HG02885 (cell line): ENCODE data around the gene KDM4F.

Experiments used
- ATAC-seq: cut with Tn5 transposase; IDR thresholded peaks from one replicate; pipeline ENCODE4 v1.9.1; 2021; ENCODE audit warnings: mild to moderate bottlenecking; ENCODE audit not compliant: unreplicated experiment, poor library complexity

Gene KDM4F

DNA sequence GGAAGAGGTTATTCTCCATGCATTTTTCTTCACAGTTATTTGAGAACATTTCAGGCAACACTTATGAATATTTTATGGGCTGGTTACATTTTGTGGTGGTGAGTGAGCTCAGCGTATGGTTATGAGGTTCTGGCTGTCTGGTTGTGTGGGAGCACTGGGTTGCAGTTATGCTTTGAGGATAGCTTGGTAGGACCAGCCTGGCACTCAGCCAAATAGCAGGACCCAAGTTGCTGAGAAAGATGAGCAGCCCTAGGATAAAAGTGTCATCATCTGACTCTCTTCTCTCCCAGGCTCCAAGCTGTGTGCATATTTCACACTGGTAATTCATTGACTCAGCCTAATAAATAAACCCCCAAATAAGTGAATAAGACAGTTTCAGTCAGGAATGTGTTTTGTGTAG is 9.4 kb downstream of the KDM4F start:
- no peak for ATAC-seq

DNA sequence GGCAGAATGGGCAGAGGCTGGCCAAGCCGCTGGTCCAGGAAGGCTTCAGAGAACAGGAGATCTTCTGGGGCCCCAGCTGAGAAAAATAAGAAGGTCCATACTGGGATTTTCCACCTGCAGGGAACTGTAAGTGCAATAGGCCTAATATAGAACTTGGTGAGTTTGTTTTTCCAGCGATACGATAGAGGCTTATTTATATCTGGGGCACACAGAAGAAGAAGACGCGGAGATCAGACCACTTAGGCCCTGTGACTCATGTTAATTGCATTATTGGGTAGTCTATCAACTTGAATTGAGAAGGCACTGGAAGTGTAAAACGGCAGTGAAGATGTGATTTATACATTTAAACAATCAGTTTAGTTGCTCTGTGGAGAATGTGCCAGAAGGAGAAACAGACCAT is 9.8 kb downstream of the KDM4F start:
- ATAC-seq = no peak

DNA sequence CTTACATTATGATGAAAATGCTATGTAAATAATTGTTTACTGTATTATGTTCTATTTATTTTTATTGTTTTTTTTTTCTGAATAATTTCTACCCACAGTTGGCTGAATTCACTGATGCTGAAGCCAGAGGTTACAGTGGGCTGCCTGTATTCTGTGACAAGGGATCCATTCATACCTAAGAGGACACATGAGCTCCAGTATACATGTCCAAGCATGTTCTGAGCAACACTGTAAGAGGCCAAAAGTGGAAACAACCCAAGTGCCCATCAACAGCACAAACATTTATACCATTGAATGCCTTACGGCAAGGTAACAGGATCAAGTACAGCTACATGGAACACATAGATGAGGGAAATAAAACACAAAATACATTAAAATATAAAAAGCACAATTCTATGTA is 16.1 kb downstream of the KDM4F start:
- ATAC-seq = no peak

DNA sequence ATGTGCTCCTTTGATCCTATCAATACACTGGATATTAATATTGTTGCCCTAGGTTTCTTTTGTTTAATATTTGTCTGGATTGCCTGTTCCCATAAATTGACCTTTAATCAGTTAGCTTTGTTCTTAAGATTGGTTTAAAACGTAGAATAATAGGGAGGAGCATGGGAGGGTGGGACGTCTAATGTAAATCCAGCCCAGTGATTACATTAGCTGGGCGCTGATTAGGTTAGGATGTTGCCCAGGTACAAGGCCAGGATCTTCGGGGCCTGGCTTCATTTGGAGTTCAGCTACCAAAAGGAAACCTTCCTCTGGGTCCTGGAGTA is 17.5 kb downstream of the KDM4F start, which contains the start of gene SRSF8:
Gene SRSF8, plus strand, starts transcription at position 204 of the 323 bp plus-strand sequence. CDS start 308 bp downstream, outside the sequence.
- ATAC-seq = peak; percentile 44

DNA sequence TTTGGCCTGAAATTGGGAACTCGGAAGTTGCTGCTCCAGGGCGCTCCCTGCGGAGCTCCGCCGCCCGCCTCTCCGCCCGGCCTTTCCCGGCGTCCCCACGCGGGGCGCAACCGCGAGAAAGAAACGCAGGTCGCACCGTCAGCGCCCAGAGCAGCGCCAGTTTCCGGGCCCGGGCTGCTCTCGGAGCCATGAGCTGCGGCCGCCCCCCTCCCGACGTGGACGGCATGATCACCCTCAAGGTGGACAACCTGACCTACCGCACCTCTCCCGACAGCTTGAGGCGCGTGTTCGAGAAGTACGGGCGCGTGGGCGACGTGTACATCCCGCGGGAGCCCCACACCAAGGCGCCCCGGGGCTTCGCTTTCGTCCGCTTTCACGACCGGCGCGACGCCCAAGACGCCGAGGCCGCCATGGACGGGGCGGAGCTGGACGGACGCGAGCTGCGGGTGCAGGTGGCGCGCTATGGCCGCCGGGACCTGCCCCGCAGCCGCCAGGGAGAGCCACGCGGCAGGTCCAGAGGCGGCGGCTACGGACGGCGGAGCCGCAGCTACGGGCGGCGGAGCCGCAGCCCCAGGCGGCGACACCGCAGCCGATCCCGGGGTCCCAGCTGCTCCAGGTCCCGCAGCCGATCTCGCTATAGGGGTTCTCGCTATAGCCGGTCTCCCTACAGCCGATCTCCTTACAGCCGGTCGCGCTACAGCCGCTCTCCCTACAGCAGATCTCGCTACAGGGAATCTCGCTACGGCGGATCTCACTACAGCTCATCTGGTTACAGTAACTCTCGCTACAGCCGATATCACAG is 18.0 kb downstream of the KDM4F start:
- peak; percentile 65 for ATAC-seq

DNA sequence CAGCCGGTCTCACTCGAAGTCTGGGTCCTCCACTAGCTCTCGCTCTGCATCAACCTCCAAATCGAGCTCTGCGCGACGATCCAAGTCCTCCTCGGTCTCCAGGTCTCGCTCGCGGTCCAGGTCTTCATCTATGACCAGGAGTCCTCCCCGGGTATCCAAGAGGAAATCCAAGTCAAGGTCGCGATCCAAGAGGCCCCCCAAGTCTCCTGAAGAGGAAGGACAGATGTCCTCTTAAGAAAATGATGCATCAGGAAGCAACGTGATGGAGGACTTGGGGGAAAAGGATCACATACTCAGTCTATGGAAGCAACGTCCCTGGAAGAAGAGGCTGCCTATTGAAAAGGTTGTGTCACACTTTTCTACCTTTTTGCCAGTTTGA is 18.6 kb downstream of the KDM4F start:
- ATAC-seq = no peak

DNA sequence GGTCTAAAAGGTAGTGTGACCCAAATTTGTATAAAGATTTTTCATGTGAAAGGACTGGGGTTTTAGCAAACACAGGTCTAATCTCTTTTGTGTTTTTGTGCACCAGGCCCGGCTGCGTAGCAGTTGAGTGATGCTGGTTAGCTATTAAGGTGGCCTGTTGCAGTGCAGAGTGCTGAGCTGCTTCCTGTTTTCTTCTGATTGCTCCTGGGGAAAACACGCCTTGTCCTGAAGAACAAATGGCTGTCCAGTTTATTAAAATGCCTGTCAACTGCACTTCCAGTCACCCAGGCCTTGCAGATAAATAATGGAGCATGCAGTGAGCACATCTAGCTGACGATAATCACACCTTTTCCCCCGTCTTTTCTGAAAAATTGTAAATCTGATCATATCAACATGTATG is 19.3 kb downstream of the KDM4F start:
- ATAC-seq = peak; percentile 66

DNA sequence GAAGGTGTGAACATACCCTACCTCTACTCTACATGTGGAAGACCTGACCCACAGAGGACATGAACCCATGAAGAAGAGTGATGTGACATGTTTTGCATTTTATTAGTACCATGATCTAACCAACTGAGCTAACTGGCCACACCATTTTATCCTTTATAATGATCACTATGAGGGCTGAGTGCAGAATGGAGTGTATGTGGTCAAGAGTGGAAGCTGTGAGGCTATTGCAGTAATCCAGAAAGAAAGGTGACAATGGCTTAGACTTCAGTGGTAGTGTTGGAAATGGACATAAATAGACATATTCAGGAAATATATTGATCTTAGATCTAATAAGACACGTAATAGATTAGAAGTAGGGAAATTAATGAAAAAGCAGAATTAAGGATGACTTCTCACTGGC is 21.2 kb downstream of the KDM4F start:
- no peak for ATAC-seq

DNA sequence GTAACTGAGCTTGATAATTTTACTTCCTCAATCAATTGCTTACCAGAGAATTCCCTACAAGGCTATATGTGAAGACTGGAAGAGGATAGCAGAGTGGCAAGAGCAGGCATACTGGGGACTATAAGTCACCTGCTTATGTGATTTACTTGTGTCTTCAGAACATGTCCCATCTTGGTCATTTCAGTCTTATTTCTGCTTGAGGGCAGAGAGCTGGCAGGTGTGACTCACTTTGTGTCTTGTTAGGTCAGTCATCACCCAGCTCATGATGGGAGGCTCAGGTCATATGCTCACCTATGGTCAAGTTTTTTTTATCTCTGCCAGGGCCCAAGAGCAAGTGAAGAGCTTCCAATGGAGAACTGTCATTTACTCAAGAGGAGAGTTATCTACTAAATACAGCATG is 23.7 kb downstream of the KDM4F start:
- ATAC-seq = no peak

DNA sequence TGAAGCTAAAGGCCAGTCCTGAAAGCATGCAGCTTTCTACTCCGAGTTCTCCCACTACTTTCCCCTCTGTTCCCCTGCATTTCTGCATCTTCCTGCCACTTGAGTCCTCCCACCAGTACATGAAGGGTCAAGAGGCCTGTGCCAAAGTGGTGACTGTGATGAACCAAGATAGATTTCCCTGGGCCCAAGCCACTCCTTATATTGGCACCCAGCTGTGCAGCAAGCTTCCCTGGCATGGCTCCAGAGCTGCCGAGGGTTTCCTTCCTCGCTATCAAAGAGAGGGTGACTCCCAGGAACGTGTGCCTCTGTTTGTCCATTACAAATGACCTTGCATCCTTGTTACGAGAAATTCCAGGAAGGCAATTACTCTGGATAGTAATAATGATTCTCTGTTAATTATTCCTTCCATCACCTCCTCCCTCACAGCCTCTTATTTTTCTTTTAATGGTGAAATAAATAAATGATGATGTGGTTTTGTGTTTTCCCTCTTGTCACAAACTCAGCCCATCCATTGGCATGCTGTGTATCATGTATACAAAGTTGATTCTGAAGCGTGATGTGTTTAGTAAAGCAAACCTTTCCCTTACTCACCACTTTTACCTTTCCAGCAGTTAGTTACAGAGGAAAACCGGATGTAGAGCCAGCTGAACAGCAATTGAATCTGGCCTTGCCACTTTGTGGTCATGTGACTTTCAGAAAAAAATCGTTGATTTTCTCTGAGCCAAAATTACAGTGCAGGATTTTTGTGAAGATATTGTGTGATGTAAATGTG is 25.8 kb downstream of the KDM4F start:
- ATAC-seq = no peak

DNA sequence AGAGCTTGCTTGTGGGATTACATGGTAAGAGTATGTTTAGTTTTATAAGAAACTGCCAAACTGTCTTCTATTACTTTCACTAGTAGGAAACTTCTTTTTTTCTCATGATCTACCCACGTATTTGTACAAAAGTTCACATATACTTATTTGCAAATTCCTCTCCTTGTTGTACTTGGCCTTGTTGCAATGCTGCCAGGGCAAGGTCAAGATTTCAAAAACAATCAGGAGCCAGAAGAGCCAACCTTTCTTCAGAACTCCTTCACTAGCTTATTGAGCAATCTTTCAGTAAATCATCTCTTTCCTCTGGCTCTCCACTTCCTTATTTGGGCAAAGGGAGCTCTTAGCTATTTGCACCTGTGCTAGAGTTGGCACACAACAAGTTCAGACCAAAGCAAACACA is 27.2 kb downstream of the KDM4F start:
- peak; percentile 68 for ATAC-seq

DNA sequence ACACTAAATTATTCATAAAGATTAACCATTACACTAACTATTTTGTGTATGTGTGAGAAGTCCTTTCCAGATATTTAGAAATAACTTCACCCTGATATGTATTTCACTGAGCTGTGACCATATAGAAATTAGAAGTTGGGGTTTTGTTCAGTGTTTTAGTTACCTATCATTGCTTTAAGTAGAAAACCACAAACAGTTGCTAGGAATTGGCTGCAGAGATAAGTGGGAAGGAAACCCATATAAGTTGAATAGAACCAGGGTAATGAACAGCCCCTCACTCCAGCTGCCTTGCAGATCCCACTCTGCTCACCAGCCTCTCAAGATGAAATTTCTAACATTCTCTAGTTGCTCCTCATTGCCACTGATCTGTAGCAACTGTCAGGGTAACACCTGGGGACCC is 27.8 kb downstream of the KDM4F start:
- ATAC-seq = no peak

DNA sequence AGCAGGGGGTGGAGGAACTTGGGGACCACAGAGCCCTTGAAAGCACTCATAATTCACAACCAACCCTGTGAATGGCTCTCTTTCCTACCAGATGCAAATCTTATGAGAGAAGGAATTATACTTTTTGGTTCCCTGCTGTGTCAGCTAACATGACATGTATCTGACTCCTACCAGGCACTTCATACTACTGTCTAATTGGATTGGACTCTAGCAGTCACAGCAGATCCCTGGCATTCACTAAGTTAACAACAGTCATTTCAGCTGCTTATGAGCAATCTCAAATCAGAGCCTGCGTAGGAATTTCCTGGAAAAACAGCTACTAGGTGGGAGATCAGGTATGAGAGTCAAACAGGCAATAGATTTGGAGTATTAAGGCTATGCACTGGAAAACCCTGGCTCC is 29.3 kb downstream of the KDM4F start:
- ATAC-seq = no peak

DNA sequence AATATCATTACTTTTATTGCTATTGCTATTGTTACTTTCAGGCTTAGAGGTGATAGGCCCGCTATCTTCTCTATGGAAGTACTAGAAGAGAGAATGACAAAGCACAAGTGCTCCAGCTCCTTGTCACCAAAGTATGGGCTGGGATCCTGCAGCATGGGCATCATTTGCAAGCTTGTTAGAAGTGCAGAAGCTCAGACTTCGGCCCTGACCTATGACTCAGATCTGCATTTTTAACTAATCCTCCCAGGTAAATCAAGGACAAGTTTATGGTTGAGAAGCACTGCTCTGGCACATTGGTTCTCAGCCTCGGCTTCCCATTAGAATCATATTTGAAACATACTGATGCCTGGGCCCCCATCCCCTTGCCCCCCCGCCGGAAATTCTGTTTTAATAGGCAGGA is 31.8 kb downstream of the KDM4F start:
- no peak for ATAC-seq

DNA sequence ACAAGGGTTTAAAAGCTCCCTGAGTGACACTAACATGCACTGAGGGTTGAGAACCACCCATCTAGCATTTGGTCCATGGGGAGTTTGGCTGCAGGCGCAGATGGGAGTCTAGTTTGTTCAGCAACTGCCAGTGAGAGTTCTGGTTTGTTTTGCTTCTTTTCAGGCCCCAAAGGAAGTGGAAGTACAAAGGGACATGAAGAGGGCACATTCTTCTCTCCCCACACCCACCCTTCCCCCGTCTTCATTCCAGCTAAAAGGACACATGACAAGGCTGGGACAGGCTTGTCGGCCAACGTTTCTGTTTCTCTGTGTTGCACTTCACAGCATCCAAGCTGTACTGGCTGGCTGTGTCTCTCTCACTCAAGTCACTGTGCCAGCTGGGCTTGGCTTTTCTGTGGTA is 32.2 kb downstream of the KDM4F start:
- no peak for ATAC-seq

DNA sequence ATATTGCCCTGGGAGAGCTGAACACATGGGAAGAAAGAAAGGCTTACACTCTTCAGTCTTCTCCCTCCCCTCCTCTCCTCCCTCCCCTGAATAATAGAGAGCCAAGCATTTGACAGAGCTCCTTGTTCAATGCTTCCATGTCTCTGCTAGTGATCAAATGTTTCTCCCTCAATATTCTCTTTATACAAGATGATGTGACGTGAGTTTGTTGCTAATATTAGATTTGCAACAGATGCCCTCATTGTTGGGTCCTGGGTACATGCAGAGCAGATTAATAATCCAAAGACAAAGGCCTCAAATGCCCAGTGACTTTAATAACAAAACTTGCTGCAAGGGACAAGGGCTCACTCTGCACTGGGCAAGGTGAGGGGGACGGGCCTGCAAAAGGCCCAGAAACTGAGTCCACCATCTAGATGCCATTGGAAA is 33.4 kb downstream of the KDM4F start:
- no peak for ATAC-seq

DNA sequence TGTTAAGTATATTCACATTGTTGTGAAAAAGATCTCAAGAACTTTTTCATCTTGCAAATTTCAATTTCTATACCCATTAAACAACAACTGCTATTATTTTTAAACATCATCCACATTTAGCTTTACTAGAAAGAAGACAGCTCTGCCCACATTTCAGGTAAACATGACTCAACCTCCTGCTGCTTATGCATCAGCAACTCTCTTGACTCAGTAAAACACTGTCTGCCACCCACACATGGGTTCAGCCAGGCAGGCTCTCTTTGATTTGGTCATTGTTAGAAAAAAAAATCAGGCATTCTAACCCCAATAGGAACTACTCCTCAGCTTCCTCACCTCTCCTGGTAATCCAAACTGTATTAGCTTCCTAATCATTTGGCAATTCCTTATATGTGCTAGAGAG is 35.3 kb downstream of the KDM4F start:
- peak; percentile 70 for ATAC-seq

DNA sequence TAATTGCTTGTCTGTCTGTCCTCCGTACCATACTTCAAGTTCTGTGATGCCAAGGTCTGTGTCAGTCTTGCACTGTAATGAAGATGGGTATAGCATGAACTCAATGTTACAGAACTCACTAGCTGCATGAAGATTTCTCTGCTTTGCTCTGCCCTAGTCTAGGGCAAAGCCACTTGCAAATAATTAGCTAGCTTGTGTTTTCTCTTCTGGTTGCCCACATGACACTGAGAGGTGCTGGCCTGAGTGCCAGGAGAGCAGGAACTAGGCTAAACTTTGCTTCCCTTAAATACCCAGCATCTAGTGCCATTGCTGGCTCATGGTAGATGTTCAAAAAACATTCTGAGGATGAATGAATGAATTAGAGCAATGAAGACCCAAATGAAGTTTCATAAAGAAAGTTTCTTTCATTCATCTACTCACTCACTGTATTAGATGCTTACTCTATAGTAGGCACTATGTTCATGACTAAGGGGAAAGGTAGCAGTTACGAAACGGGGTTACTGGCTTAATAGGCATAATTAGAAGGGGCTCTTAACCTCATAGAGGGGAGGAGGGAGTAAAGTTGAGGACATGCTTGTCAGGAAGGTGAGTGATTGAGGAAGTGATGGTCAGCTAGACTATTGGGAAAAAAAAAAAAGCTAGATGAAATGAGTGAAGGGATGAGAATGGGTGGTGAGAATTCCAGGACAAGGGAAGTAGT is 36.0 kb downstream of the KDM4F start:
- ATAC-seq = no peak

DNA sequence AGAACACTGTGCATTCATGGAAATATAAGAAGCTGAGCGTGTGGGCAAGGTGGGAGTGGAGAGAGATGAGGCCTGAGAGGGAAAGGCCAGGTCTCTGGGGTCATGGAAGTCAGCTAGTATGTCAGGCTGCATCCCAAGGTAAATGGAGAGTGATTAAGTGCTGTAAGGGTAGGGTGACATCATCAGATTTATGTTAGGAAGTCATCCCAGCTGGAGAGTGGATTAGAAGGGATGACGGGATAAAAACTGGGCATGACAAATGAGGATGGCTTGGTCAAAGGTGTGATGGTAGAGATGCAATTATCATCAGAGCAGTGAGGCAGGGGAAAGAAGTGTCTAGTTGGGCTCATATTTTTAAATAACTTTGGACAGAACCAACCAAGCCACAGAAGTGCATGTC is 36.9 kb downstream of the KDM4F start:
- no peak for ATAC-seq

DNA sequence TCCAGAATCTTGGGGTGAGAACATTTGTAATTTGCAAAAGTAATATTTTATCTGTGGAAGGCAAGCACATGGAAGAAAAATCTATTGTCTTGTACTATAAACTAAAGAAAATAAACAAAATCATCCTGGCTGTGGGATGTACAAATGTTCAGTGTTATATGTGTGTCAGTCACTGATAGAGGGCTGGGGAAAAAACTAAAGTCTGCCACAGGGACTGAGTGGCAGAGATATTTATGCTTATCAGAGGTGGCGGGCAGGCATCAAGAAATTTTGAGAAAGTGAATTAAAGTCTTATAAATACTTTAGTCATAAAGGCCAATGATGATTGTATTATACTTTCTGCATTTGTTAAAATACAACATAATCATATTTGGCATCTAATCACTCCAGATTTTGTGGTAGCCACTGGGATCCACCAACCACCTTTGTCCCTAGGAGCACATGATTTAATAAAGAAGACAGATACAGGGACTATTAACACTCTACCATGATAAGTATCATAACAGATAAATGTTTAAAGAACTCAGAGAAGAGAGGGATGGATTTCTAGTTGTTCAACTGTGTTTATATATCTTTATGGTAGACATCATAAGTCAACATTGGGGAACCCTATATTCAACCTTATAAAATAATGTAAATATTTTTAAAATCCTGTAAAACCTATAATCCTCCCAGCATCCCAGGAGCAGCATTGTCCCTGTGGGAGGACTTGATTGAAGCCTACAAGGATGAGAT is 37.8 kb downstream of the KDM4F start:
- no peak for ATAC-seq
